HepG2 (cell line): Measurements from ENCODE around the gene TMEM235. TPM values are rescaled to one million over a fixed set of nuclear protein-coding genes. Genes with fewer than 3 reads are reported as not detected.

Source experiments
- AFF4 ChIP-seq: sonication (generic); formaldehyde crosslinking; IDR thresholded peaks from 2 replicates; pipeline ENCODE4 v1.4.0; 2020; ENCODE audit warnings: missing genetic modification reagents
- EP300 ChIP-seq, 3 experiments: sonication (generic) in 1 of 3; formaldehyde crosslinking in 1 of 3; IDR thresholded peaks; 2 replicates each; pipeline versions ENCODE4 v1.5.1 to v1.6.1; 2011 to 2020; ENCODE audit warnings: low read depth in 2 of 3, low read length in 2 of 3, borderline replicate concordance in 1 of 3, improper control_type of control experiment in 1 of 3, mild to moderate bottlenecking in 1 of 3, missing genetic modification reagents in 1 of 3, moderate library complexity in 1 of 3
- ETV5 ChIP-seq: IDR thresholded peaks from 2 replicates; pipeline ENCODE4 v1.6.1; 2018; ENCODE audit warnings: missing biosample characterization, missing genetic modification reagents, inconsistent platforms, borderline replicate concordance
- IRX3 ChIP-seq: sonication (generic); formaldehyde crosslinking; IDR thresholded peaks from 2 replicates; pipeline ENCODE4 v1.8.1; 2023; ENCODE audit warnings: mild to moderate bottlenecking, low read depth, missing genetic modification reagents, borderline replicate concordance
- PBX2 ChIP-seq: IDR thresholded peaks from 2 replicates; pipeline ENCODE4 v1.6.1; 2016; ENCODE audit warnings: control low read depth
- SIN3B ChIP-seq: fragments of 150-350 bp; IDR thresholded peaks from 2 replicates; pipeline ENCODE4 v1.6.1; 2014; ENCODE audit warnings: low read length
- TCF12 ChIP-seq, 2 experiments: fragments of 450-650 bp in 1 of 2; sonication (generic) in 1 of 2; formaldehyde crosslinking in 1 of 2; IDR thresholded peaks; 2 replicates each; pipeline versions ENCODE4 v1.6.1 to v1.8.0; 2017 to 2022; ENCODE audit warnings: antibody characterized with exemption in 1 of 2, mild to moderate bottlenecking in 1 of 2, missing genetic modification reagents in 1 of 2, moderate library complexity in 1 of 2
- TOPORS ChIP-seq: sonication (generic); formaldehyde crosslinking; IDR thresholded peaks from 2 replicates; pipeline ENCODE4 v1.8.0; 2023; ENCODE audit warnings: mild to moderate bottlenecking, missing genetic modification reagents
- ZBTB14 ChIP-seq: sonication (generic); formaldehyde crosslinking; IDR thresholded peaks from 2 replicates; pipeline ENCODE4 v1.4.0; 2020; ENCODE audit warnings: missing genetic modification reagents
- ZBTB8A ChIP-seq: sonication (generic); formaldehyde crosslinking; IDR thresholded peaks from 2 replicates; pipeline ENCODE4 v1.4.0; 2020; ENCODE audit warnings: mild to moderate bottlenecking, low read depth, missing genetic modification reagents, borderline replicate concordance
- ZFP36L1 ChIP-seq: sonication (generic); formaldehyde crosslinking; IDR thresholded peaks from 2 replicates; pipeline ENCODE4 v1.8.0; 2022; ENCODE audit warnings: mild to moderate bottlenecking, missing genetic modification reagents, moderate library complexity
- ZFX ChIP-seq: sonication (generic); formaldehyde crosslinking; IDR thresholded peaks from 2 replicates; pipeline ENCODE4 v1.4.0; 2020; ENCODE audit warnings: mild to moderate bottlenecking, low read depth, missing genetic modification reagents, moderate library complexity
- ZNF234 ChIP-seq: sonication (generic); formaldehyde crosslinking; conservative IDR thresholded peaks from 2 replicates; pipeline ENCODE4 v1.5.1; 2020; ENCODE audit warnings: mild to moderate bottlenecking, missing genetic modification reagents
- ZNF503 ChIP-seq: sonication (generic); formaldehyde crosslinking; IDR thresholded peaks from 2 replicates; pipeline ENCODE4 v1.4.0; 2020; ENCODE audit warnings: missing genetic modification reagents
- ZNF761 ChIP-seq: sonication (generic); formaldehyde crosslinking; conservative IDR thresholded peaks from 2 replicates; pipeline ENCODE4 v1.4.0; 2020; ENCODE audit warnings: mild to moderate bottlenecking, missing genetic modification reagents
- polyA plus RNA-seq, 8 experiments: library from polyadenylated mRNA; depleted of rRNA in 3 of 8; stranded (reverse) in 7 of 8; unstranded in 1 of 8; fragments of >200 nt; fragmentation: Illumina TruSeq in 4 of 8; extraction: Trizol in 4 of 8; gene quantifications; 2 replicates each; pipeline versions ENCODE4 v1.2.1 to v1.2.3, GENCODE V29; 2011 to 2016; ENCODE audit warnings: low read depth in 4 of 8, missing spikeins in 1 of 8, mixed read lengths in 1 of 8; ENCODE audit not compliant: insufficient read depth in 1 of 8
- total RNA-seq, 5 experiments: library from RNA; depleted of rRNA; stranded (reverse); fragments of >200 nt; fragmentation: Illumina TruSeq; extraction: Trizol; gene quantifications; 2 replicates each; pipeline ENCODE4 v1.2.3, GENCODE V29; 2016; ENCODE audit warnings: low read depth in 1 of 5
- TF ChIP-seq, protein P1 (sequence below): sonication (generic); formaldehyde crosslinking; conservative IDR thresholded peaks from 2 replicates; pipeline ENCODE4 v1.8.0; 2022; ENCODE audit warnings: low read depth, missing genetic modification reagents

TMEM235 gene
- total and polyA plus RNA-seq, 2 of the 13 experiments (the other 11 are each of a cell fraction or from before 2014, with no cell fraction given) = not detected

GRCh38 chr17:78241277-78242023 is 10.0 kb downstream of the TMEM235 start (continued):
- TF ChIP-seq, protein P1, sequence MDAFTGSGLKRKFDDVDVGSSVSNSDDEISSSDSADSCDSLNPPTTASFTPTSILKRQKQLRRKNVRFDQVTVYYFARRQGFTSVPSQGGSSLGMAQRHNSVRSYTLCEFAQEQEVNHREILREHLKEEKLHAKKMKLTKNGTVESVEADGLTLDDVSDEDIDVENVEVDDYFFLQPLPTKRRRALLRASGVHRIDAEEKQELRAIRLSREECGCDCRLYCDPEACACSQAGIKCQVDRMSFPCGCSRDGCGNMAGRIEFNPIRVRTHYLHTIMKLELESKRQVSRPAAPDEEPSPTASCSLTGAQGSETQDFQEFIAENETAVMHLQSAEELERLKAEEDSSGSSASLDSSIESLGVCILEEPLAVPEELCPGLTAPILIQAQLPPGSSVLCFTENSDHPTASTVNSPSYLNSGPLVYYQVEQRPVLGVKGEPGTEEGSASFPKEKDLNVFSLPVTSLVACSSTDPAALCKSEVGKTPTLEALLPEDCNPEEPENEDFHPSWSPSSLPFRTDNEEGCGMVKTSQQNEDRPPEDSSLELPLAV (CRISPR knock-in tag) = no peak
- peak; percentile 61; the same call in 1 of the 2 replicates for TF ChIP-seq ETV5 (CRISPR knock-in tag)
- no peak for TF ChIP-seq AFF4 (CRISPR knock-in tag)
- no peak for TF ChIP-seq TCF12 (IDR thresholded peaks at IDR 0.05)
- TF ChIP-seq TCF12 (CRISPR knock-in tag; IDR thresholded peaks at IDR 0.05) = no peak
- TF ChIP-seq ZNF761 (CRISPR knock-in tag) = no peak
- peak; percentile 64; the same call in 1 of the 2 replicates for TF ChIP-seq ZFP36L1
- no peak for TF ChIP-seq ZNF234 (CRISPR knock-in tag)
- no peak for TF ChIP-seq ZBTB14 (CRISPR knock-in tag)
- TF ChIP-seq TOPORS (CRISPR knock-in tag) = no peak
- no peak for TF ChIP-seq ZBTB8A
- TF ChIP-seq SIN3B = no peak
- peak; percentile 82; the same call in 1 of the 2 replicates for TF ChIP-seq IRX3
- no peak; the same call in none of the 2 replicates for TF ChIP-seq ZFX (CRISPR knock-in tag)
- no peak for TF ChIP-seq ZNF503
- TF ChIP-seq EP300 (IDR thresholded peaks at IDR 0.05; ENCODE audit: low read depth in 2 of 2, low read length in 2 of 2) = peak in 1 of 2 experiments; percentile 57; a peak in 2 of 4 replicates
- TF ChIP-seq EP300 (CRISPR knock-in tag; IDR thresholded peaks at IDR 0.05; ENCODE audit: borderline replicate concordance) = 0 out of 2 replicates have a peak, but pooled peaks have one; percentile 20
- TF ChIP-seq PBX2 (CRISPR knock-in tag) = peak; percentile 71
